Brain microvascular endothelial cell (primary cell): ENCODE results near the gene DSG1.
"Not testable (repeated sequence)": the region's sequence is repeated elsewhere in the genome, so short reads cannot be mapped to it uniquely, and the experiment has no call there.

Source experiments
- DNase-seq: peaks from one replicate; pipeline ENCODE4 v3.0.0-alpha.2; 2020
- H3K27ac ChIP-seq: fragments of 250-450 bp; sonication (Bioruptor Pico); 2 replicates; pipeline ENCODE4 v1.5.1; 2020; ENCODE audit warnings: mild to moderate bottlenecking, moderate library complexity
- H3K27me3 ChIP-seq: fragments of 250-450 bp; sonication (Bioruptor Pico); replicated peaks from 2 replicates; pipeline ENCODE4 v1.5.1; 2020; ENCODE audit warnings: mild to moderate bottlenecking
- H3K36me3 ChIP-seq: fragments of 250-450 bp; sonication (Bioruptor Pico); replicated peaks from 2 replicates; pipeline ENCODE4 v1.5.1; 2020; ENCODE audit warnings: mild to moderate bottlenecking
- H3K4me3 ChIP-seq: 2 replicates; pipeline ENCODE4 v1.5.1; 2011; ENCODE audit warnings: low read depth, mild to moderate bottlenecking, control low read depth, low read length, moderate library complexity
- CTCF ChIP-seq: IDR thresholded peaks from 2 replicates; pipeline ENCODE4 v1.5.1; 2011; ENCODE audit warnings: low read depth, mild to moderate bottlenecking, moderate library complexity, low read length, control low read depth, inconsistent platforms; ENCODE audit errors: missing control alignments
- in situ Hi-C: cut with HindIII; loops from 2 replicates; pipeline ENCODE4 v1.10.0; 2017; ENCODE audit warnings: low sequenced_read_pairs, low pct_ligation_motif_present

DSG1 gene

GRCh38 chr18:31316974-31317373, 986 bp upstream of the DSG1 start:
- no peak overlapping the region for H3K27ac ChIP-seq
- H3K27me3 ChIP-seq = no peaks in the 10 kb centered on the region
- no peak overlapping the region for H3K4me3 ChIP-seq
- in situ Hi-C loops = no loop called here
- no peak for DNase-seq
- TF ChIP-seq CTCF = no peak
- H3K36me3 ChIP-seq = no peaks in the 10 kb centered on the region

GRCh38 chr18:31321719-31322118, 3.8 kb downstream of the DSG1 start:
- no peak for DNase-seq
- in situ Hi-C loops = no loop called here

GRCh38 chr18:31325051-31325450, 7.1 kb downstream of the DSG1 start:
- Histone ChIP-seq H3K27ac (no peak overlapping the region), H3K27me3 (no peaks in the 10 kb centered on the region), H3K4me3 (no peak overlapping the region), H3K36me3 (no peaks in the 10 kb centered on the region)
- in situ Hi-C loops = no loop called here
- no peak for TF ChIP-seq CTCF
- peak; percentile 93 for DNase-seq

More at GRCh38 chr18:31321719-31322118, 3.8 kb downstream of the DSG1 start:
- H3K4me3 ChIP-seq = no peak overlapping the region
- no peaks in the 10 kb centered on the region for H3K36me3 ChIP-seq
- no peak for TF ChIP-seq CTCF
- no peak overlapping the region for H3K27ac ChIP-seq
- H3K27me3 ChIP-seq = no peaks in the 10 kb centered on the region

GRCh38 chr18:31329787-31330438, 12.0 kb downstream of the DSG1 start:
- H3K4me3 ChIP-seq = no peak overlapping the region
- DNase-seq = no peak

GRCh38 chr18:31343454-31343853, 25.5 kb downstream of the DSG1 start:
- TF ChIP-seq CTCF = no peak
- Histone ChIP-seq H3K27me3 (no peaks in the 10 kb centered on the region), H3K4me3 (no peak overlapping the region), H3K36me3 (no peaks in the 10 kb centered on the region), H3K27ac (no peak overlapping the region)
- DNase-seq = no peak
- in situ Hi-C loops = no loop called here

More at GRCh38 chr18:31329787-31330438, 12.0 kb downstream of the DSG1 start:
- in situ Hi-C loops = no loop called here
- no peak for TF ChIP-seq CTCF
- Histone ChIP-seq H3K27ac (no peak overlapping the region), H3K27me3 (no peaks in the 10 kb centered on the region), H3K36me3 (no peaks in the 10 kb centered on the region)

GRCh38 chr18:31353336-31353735, 35.4 kb downstream of the DSG1 start:
- H3K27ac ChIP-seq, H3K36me3 ChIP-seq, H3K4me3 ChIP-seq, H3K27me3 ChIP-seq, DNase-seq, in situ Hi-C loops: not testable (repeated sequence)
